ENCODE measurements around the gene GRIN2A.

Gene GRIN2A

GRCh38 chr16:9860876-9861275, 321.4 kb downstream of the GRIN2A start:
- no peak for DNase-seq (ENCODE audit: low read depth in 3 of 3)

- DNase-seq (ENCODE audit: low read depth in 3 of 3) = no peak
Observed at GRCh38 chr16:9859701-9860327, 322.4 kb downstream of the GRIN2A start.

- DNase-seq (ENCODE audit: low read depth in 3 of 3) = no peak
Observed at GRCh38 chr16:9854675-9855074, 327.6 kb downstream of the GRIN2A start.

- no peak for DNase-seq (ENCODE audit: low read depth in 3 of 3)
Observed at GRCh38 chr16:9852003-9852402, 330.2 kb downstream of the GRIN2A start.

- DNase-seq (ENCODE audit: low read depth in 3 of 3) = no peak
Observed at GRCh38 chr16:9850817-9851216, 331.4 kb downstream of the GRIN2A start.

- DNase-seq (ENCODE audit: low read depth in 3 of 3) = no peak
Observed at GRCh38 chr16:9849697-9850245, 332.5 kb downstream of the GRIN2A start.

GRCh38 chr16:9847146-9847545, 335.1 kb downstream of the GRIN2A start:
- no peak for DNase-seq (ENCODE audit: low read depth in 3 of 3)

GRCh38 chr16:9846362-9847099, 335.7 kb downstream of the GRIN2A start:
- DNase-seq (ENCODE audit: low read depth in 3 of 3) = no peak

GRCh38 chr16:9845661-9846361, 336.4 kb downstream of the GRIN2A start:
- no peak for DNase-seq (ENCODE audit: low read depth in 3 of 3)

- DNase-seq (ENCODE audit: low read depth in 3 of 3) = no peak
Observed at GRCh38 chr16:9844361-9844760, 337.9 kb downstream of the GRIN2A start.

GRCh38 chr16:9843424-9844018, 338.7 kb downstream of the GRIN2A start:
- no peak for DNase-seq (ENCODE audit: low read depth in 3 of 3)

GRCh38 chr16:9840761-9841665, 341.2 kb downstream of the GRIN2A start:
- DNase-seq (ENCODE audit: low read depth in 3 of 3) = no peak

- DNase-seq (ENCODE audit: low read depth in 3 of 3) = no peak
Observed at GRCh38 chr16:9837481-9837880, 344.7 kb downstream of the GRIN2A start.

GRCh38 chr16:9836118-9836736, 346.0 kb downstream of the GRIN2A start:
- no peak for DNase-seq (ENCODE audit: low read depth in 3 of 3)

- no peak for DNase-seq (ENCODE audit: low read depth in 3 of 3)
Observed at GRCh38 chr16:9827062-9827752, 355.0 kb downstream of the GRIN2A start.

- no peak for DNase-seq (ENCODE audit: low read depth in 3 of 3)
Observed at GRCh38 chr16:9826656-9827055, 355.6 kb downstream of the GRIN2A start.

GRCh38 chr16:9824200-9825068, 357.8 kb downstream of the GRIN2A start:
- no peak for DNase-seq (ENCODE audit: low read depth in 3 of 3)

GRCh38 chr16:9823510-9823909, 358.7 kb downstream of the GRIN2A start:
- no peak for DNase-seq (ENCODE audit: low read depth in 3 of 3)

- no peak for DNase-seq (ENCODE audit: low read depth in 3 of 3)
Observed at GRCh38 chr16:9821970-9822369, 360.3 kb downstream of the GRIN2A start.
